GM18498 (cell line): Measurements from ENCODE around the gene RNF145.
"Not testable (repeated sequence)": the region's sequence is repeated elsewhere in the genome, so short reads cannot be mapped to it uniquely, and the experiment has no call there.

Source experiments
- ATAC-seq: cut with Tn5 transposase; IDR thresholded peaks from one replicate; pipeline ENCODE4 v1.9.1; 2021; ENCODE audit warnings: mild to moderate bottlenecking, moderate library complexity; ENCODE audit not compliant: unreplicated experiment

RNF145 gene, protein sequence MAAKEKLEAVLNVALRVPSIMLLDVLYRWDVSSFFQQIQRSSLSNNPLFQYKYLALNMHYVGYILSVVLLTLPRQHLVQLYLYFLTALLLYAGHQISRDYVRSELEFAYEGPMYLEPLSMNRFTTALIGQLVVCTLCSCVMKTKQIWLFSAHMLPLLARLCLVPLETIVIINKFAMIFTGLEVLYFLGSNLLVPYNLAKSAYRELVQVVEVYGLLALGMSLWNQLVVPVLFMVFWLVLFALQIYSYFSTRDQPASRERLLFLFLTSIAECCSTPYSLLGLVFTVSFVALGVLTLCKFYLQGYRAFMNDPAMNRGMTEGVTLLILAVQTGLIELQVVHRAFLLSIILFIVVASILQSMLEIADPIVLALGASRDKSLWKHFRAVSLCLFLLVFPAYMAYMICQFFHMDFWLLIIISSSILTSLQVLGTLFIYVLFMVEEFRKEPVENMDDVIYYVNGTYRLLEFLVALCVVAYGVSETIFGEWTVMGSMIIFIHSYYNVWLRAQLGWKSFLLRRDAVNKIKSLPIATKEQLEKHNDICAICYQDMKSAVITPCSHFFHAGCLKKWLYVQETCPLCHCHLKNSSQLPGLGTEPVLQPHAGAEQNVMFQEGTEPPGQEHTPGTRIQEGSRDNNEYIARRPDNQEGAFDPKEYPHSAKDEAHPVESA

GRCh38 chr5:159209438-159210209 is at the start of gene RNF145:
Gene RNF145, minus strand, starts transcription at chr5:159209553. Its CDS starts 5,936 bp downstream, at chr5:159203617.
- peak; percentile 81 for ATAC-seq

DNA sequence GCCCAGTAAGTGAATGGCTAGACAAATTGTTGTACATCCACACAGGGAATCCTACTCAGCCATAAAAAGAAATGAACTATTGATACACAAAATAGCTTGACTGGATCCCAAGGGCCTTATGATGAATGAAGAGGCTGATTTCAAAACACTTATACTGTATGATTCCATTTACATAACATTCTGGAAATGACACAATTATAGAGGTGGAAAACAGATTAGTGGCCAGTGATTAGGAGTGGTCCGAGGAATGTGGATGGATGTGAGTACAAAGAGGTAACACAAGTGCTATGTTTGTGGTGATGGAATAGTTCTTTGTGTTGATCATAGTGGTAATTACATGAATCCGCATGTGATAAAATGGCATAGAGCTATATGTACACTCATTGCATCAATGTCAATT is 49.0 kb upstream of the RNF145 start:
- no peak for ATAC-seq

GRCh38 chr5:159257629-159258283 is 48.4 kb upstream of the RNF145 start:
- ATAC-seq: no peak

DNA sequence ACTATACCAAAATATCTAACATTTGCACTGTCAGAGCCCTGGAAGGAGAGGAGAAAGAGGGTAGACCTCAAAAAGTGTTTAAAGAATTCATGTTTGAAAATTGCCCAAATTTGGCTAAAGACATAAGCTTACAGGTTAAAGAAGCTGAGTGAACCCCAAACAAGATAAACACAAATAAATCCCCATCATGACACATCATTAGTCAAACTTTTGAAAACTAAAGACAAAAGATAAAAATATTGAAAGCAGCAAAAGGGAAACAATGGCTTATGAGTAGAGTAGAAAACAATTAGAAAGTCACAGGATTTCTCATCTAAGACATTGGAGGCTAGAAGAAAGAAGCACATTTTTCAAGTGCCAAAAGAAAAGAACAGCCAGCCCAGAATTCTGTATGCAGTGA is 47.7 kb upstream of the RNF145 start:
- ATAC-seq: no peak

- ATAC-seq: no peak
Measured at GRCh38 chr5:159252195-159252594, 42.8 kb upstream of the RNF145 start.

DNA sequence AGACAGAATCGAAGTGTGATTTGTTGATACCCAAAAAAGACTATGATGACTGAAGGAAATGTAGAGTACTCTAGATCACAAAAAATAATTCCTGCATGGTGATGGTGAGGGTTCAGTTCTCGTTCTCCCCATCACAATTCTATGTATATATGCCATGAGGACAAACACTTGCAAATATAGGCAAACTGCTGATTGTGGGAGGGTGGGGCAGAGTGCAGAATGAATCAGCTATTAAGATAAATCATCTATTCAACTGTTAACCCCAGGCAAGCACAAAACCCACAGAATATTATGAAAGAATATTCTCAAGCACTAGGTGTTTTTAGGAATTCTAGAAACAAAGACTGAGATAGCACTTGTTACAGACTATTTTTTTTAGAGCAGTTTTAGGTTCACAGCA is 39.8 kb upstream of the RNF145 start:
- no peak for ATAC-seq

DNA sequence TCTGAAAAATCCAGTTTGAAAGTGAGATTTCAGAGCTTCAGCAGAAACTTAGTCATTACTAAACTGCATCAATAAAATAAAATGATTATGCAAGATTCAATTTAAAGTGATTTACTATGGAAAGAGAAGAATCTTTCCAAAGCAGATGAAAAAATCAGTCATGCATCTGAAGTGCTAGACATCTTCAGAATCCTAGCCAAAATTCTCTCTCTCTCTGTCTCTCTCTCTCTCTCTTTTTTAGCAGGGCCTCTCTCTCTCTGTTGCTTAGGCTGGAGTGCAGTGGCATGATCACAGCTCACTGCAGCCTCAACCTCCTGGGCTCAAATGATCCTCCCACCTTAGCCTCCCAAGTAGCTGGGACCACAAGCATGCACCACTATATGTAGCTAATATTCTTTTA is 35.5 kb upstream of the RNF145 start:
- ATAC-seq: no peak

GRCh38 chr5:159244163-159244562 is 34.8 kb upstream of the RNF145 start:
- ATAC-seq: no peak

- ATAC-seq: no peak
Measured at GRCh38 chr5:159243385-159243784, 34.0 kb upstream of the RNF145 start.

DNA sequence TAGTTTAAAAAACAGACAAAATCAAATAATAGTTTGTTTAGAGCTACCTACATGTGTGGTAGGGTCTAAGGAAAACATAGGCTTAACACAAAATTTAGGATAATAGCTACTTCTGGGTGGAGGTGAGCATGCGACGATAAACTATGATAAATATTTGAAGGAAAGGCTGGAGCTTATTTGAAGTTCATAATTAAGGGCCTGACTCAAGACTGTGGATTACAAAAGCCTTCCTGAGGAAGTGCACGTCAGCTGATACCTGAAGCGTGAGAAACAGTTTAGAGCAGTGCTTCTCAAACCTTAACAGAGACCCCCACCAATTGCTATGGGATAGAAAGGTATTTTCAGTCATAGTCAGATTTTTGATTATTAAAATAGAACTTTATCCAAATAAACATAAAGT is 33.3 kb upstream of the RNF145 start:
- no peak for ATAC-seq

DNA sequence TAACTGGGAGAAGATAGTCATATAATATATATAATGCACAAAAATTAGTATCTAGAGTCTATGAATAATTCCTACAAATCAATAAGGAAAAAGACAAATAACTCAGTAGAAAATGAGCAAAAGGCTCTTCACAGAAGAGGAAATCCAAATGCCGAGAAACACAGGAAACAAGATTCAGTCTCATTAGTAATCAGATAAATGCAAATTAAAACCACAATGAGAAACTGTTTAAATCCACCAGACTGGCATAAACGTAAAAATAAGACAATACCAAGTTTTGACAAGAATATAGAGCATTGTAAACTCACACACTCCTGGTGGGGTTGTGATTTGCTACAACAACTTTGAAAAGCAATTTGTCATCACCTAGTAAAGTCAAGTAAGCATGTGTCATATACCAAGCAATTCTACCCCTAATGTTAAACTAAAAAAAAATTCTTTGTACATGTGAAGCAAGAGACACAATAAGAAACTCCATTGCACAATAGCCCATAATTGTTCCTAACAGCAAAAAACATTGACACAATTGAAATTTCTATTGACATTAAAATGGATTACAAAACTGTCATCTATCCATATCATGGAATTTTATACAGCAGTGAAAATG is 32.7 kb upstream of the RNF145 start:
- no peak for ATAC-seq

GRCh38 chr5:159240301-159240870 is 31.0 kb upstream of the RNF145 start:
- no peak for ATAC-seq

DNA sequence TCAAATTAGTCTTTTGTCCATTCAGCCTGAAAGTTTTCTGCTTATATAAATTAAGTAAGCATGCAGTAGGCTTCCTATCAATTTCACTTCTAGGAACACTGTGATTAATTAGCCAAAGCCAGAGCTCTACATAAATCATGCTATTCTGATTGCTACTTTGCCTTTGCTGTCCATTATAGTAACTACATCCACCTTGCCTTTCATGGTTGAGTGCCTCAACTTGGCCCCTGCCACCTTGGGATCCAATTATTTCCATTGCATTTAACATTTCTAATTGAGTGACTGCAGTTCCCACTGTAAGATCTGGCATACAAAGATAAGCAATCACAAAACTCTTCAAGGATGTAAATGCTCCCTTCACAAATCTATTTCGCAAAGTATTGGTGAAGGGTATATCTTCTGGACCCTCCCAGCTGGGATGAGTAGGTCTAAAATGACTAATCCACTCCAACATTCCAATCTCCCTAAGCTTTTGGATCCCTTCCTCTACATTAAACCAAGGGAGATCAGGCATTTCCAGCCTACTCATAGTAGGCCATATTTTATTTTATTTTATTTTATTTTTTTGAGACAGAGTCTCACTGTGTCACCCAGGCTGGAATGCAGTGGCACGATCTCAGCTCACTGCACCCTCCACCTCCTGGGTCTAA is 26.6 kb upstream of the RNF145 start:
- ATAC-seq: not testable (repeated sequence)

GRCh38 chr5:159231167-159231566 is 21.8 kb upstream of the RNF145 start:
- ATAC-seq: no peak

DNA sequence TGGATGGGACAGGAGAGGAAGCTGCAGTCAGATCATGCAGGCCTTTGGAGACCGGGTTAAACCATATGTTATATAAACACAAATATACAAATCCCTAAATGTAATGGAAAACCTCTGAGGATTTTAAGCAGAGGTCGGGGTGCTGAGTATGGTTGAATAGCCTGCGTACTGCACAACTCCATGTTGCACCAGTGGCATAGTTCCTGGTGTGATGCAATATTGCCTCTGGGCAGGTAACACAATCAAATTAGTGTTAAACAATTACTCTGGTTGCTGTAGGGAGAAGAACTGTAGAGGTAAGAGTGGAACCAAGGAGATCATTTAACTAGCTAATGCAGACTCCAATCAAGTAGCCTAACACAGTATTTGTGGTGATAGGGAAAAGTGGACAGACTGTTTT is 21.3 kb upstream of the RNF145 start:
- ATAC-seq: no peak

DNA sequence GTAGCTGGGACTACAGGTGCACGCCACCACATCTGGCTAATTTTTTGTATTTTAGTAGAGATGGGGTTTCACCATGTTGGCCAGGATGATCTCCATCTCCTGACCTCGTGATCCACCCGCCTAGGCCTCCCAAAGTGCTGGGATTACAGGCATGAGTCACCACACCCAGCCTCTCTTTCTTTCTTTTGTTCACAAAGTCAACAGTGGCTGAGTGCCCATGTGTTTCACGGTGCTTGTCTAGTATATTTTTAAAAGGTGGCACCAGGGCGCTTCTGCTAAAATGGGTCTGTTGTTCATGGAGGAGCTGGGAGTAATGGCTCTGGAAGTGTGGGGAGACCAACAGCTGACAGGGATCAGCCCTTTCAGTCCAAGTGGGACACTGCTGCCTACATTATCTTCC is 18.7 kb upstream of the RNF145 start:
- not testable (repeated sequence) for ATAC-seq

GRCh38 chr5:159227452-159227851 is 18.1 kb upstream of the RNF145 start:
- ATAC-seq: no peak

- ATAC-seq: no peak
Measured at GRCh38 chr5:159226451-159226850, 17.1 kb upstream of the RNF145 start.

DNA sequence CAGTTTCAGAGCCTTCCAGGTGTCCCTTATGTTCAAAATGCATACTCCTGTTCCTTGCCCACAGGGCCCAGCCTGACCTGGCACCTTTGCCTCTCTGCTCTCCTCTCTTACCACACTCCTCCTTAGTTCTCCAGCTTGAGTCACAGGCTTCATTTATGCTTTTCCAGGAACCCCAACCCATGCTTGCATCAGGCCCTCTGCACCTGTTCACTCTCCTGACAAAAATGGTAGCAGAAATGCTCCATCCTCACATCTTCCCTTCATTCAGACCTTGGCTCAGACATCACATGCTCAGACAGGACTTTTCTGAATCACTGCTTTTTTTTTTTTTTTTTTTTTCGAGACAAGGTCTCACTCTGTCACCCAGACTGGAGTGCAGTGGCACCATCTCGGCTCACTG is 15.1 kb upstream of the RNF145 start:
- ATAC-seq: no peak

- ATAC-seq: no peak
Measured at GRCh38 chr5:159223469-159223868, 14.1 kb upstream of the RNF145 start.
